GM06990 (cell line): ENCODE measurements around the gene FBXO47.
"Not testable (repeated sequence)": the region's sequence is repeated elsewhere in the genome, so short reads cannot be mapped to it uniquely, and the experiment has no call there.

Experiments
- DNase-seq: peaks from one replicate; pipeline ENCODE4 v3.0.0-alpha.2; 2011; ENCODE audit not compliant: insufficient read length; ENCODE audit errors: extremely low read depth
- H3K27me3 ChIP-seq: replicated peaks from 2 replicates; pipeline ENCODE4 v1.6.0; 2011; ENCODE audit warnings: low read length; ENCODE audit not compliant: control insufficient read depth, insufficient read depth
- H3K36me3 ChIP-seq: 2 replicates; pipeline ENCODE4 v1.5.1; 2011; ENCODE audit warnings: low read length; ENCODE audit not compliant: control insufficient read depth, insufficient read depth
- H3K4me3 ChIP-seq: replicated peaks from 2 replicates; pipeline ENCODE4 v1.5.1; 2011; ENCODE audit warnings: low read depth, mild to moderate bottlenecking, control low read depth, low read length
- TF ChIP-seq, protein P1 (sequence below): IDR thresholded peaks from 2 replicates; pipeline ENCODE4 v1.5.1; 2011; ENCODE audit warnings: low read length, control low read depth, mild to moderate bottlenecking, inconsistent platforms; ENCODE audit not compliant: insufficient read depth, poor library complexity, severe bottlenecking

FBXO47 gene

GRCh38 chr17:38958326-38958725, 8.9 kb downstream of the FBXO47 start:
- Histone ChIP-seq H3K4me3 (no peak overlapping the region), H3K36me3 (no peaks in the 10 kb centered on the region), H3K27me3 (no peaks in the 10 kb centered on the region)
- no peak for DNase-seq
- TF ChIP-seq, protein P1, sequence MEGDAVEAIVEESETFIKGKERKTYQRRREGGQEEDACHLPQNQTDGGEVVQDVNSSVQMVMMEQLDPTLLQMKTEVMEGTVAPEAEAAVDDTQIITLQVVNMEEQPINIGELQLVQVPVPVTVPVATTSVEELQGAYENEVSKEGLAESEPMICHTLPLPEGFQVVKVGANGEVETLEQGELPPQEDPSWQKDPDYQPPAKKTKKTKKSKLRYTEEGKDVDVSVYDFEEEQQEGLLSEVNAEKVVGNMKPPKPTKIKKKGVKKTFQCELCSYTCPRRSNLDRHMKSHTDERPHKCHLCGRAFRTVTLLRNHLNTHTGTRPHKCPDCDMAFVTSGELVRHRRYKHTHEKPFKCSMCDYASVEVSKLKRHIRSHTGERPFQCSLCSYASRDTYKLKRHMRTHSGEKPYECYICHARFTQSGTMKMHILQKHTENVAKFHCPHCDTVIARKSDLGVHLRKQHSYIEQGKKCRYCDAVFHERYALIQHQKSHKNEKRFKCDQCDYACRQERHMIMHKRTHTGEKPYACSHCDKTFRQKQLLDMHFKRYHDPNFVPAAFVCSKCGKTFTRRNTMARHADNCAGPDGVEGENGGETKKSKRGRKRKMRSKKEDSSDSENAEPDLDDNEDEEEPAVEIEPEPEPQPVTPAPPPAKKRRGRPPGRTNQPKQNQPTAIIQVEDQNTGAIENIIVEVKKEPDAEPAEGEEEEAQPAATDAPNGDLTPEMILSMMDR: no peak

GRCh38 chr17:38953800-38954199, 13.4 kb downstream of the FBXO47 start:
- H3K4me3 ChIP-seq, DNase-seq, H3K27me3 ChIP-seq, H3K36me3 ChIP-seq: not testable (repeated sequence)

- TF ChIP-seq, protein P1: no peak
- H3K36me3 ChIP-seq: no peaks in the 10 kb centered on the region
- DNase-seq: no peak
- H3K4me3 ChIP-seq: no peak overlapping the region
- no peaks in the 10 kb centered on the region for H3K27me3 ChIP-seq
Observed at GRCh38 chr17:38947189-38947588, 20.0 kb downstream of the FBXO47 start.

GRCh38 chr17:38943607-38944006, 23.6 kb downstream of the FBXO47 start:
- no peaks in the 10 kb centered on the region for H3K36me3 ChIP-seq
- no peak overlapping the region for H3K4me3 ChIP-seq
- peak; percentile 63 for DNase-seq
- H3K27me3 ChIP-seq: no peaks in the 10 kb centered on the region
- TF ChIP-seq, protein P1: no peak

GRCh38 chr17:38942696-38943334, 24.4 kb downstream of the FBXO47 start:
- no peak for DNase-seq
- Histone ChIP-seq H3K4me3 (no peak overlapping the region), H3K36me3 (no peaks in the 10 kb centered on the region), H3K27me3 (no peaks in the 10 kb centered on the region)
- TF ChIP-seq, protein P1: no peak

DNA sequence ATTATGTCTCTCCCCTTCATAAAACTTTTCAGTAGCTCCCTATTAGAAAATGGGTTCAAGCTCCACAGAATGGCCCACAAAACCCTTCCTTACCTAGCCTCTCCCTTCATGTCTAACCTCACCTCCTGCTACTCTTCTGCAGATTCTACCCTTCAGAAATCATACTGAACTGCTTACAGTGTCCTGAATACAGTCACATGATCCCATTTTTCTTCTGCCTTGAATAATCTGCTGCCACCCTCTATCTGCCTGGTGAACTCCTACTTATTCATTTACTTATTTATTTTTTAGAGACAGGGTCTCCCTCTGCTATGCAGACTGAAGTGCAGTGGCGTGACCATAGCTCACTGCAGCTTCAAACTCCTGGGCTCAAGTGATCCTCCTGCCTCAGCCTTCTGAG, 26.8 kb downstream of the FBXO47 start:
- no peak overlapping the region for H3K4me3 ChIP-seq
- no peak for DNase-seq
- TF ChIP-seq, protein P1: no peak
- no peaks in the 10 kb centered on the region for H3K36me3 ChIP-seq
- H3K27me3 ChIP-seq: no peaks in the 10 kb centered on the region
